Caco-2 (cell line): ENCODE measurements around the gene FASN. TPM values are rescaled to one million over a fixed set of nuclear protein-coding genes. Genes with fewer than 3 reads are reported as not detected.

Source experiments
- BruUV-seq: library from RNA; stranded (reverse); fragments of 400-500 nt; replicated peaks from 2 replicates; lab custom pipeline; 2021; lab: Mats Ljungman, UMichigan
- CTCF ChIA-PET: fragments of 300-600 bp; sonication (Branson Sonifier 250); formaldehyde crosslinking; loops from one replicate; lab custom pipeline; 2022; ENCODE audit warnings: antibody characterized with exemption; lab: Charles Lee
- POLR2A ChIA-PET: fragments of 300-600 bp; sonication (Branson Sonifier 250); formaldehyde crosslinking; loops from one replicate; lab custom pipeline; 2022; ENCODE audit warnings: antibody characterized with exemption; lab: Charles Lee
- DNase-seq, 2 experiments: peaks; one replicate each; pipeline versions ENCODE4 v3.0.0 to v3.0.0-alpha.2; 2020 to 2022
- H3K27me3 ChIP-seq: replicated peaks from 2 replicates; pipeline ENCODE4 v1.6.0; 2011; ENCODE audit warnings: low read length; ENCODE audit not compliant: control insufficient read depth, insufficient read depth
- H3K36me3 ChIP-seq: 2 replicates; pipeline ENCODE4 v1.5.1; 2011; ENCODE audit warnings: low read length; ENCODE audit not compliant: control insufficient read depth, insufficient read depth
- H3K4me1 ChIP-seq: fragments of 250-450 bp; sonication (Bioruptor Pico); 2 replicates; pipeline ENCODE4 v1.5.1; 2020; ENCODE audit warnings: mild to moderate bottlenecking
- H3K4me3 ChIP-seq: 2 replicates; pipeline ENCODE4 v1.5.1; 2011; ENCODE audit warnings: low read depth, mild to moderate bottlenecking, control low read depth, low read length
- H3K9me3 ChIP-seq: fragments of 250-450 bp; sonication (Bioruptor Pico); 2 replicates; pipeline ENCODE4 v1.5.1; 2020; ENCODE audit warnings: mild to moderate bottlenecking, moderate library complexity
- H3K27ac Mint-ChIP-seq: one replicate; pipeline ENCODE4 v1.8.0; 2022; ENCODE audit warnings: mixed read lengths; ENCODE audit not compliant: unreplicated experiment
- H3K27me3 Mint-ChIP-seq: one replicate; pipeline ENCODE4 v1.8.0; 2022; ENCODE audit warnings: mixed read lengths; ENCODE audit not compliant: insufficient read depth, unreplicated experiment
- H3K36me3 Mint-ChIP-seq: one replicate; pipeline ENCODE4 v1.8.0; 2022; ENCODE audit warnings: mild to moderate bottlenecking, mixed read lengths; ENCODE audit not compliant: insufficient read depth, unreplicated experiment
- H3K4me1 Mint-ChIP-seq: one replicate; pipeline ENCODE4 v1.8.0; 2022; ENCODE audit warnings: low read depth, mixed read lengths; ENCODE audit not compliant: unreplicated experiment
- H3K4me3 Mint-ChIP-seq: one replicate; pipeline ENCODE4 v1.8.0; 2022; ENCODE audit warnings: mild to moderate bottlenecking, moderate library complexity, mixed read lengths; ENCODE audit not compliant: unreplicated experiment
- H3K9me3 Mint-ChIP-seq: one replicate; pipeline ENCODE4 v1.8.0; 2022; ENCODE audit warnings: mixed read lengths; ENCODE audit not compliant: unreplicated experiment
- CTCF ChIP-seq, 2 experiments: fragments of 200-600 bp in 1 of 2; IDR thresholded peaks; 1 replicate in 1 of 2; 2 replicates in 1 of 2; pipeline versions ENCODE4 v1.5.1 to v1.8.0; 2011 to 2022; ENCODE audit warnings: antibody characterized with exemption in 1 of 2, control low read depth in 1 of 2, inconsistent platforms in 1 of 2, low read depth in 1 of 2, low read length in 1 of 2, mild to moderate bottlenecking in 1 of 2, moderate library complexity in 1 of 2; ENCODE audit not compliant: insufficient read depth in 1 of 2, severe bottlenecking in 1 of 2, unreplicated experiment in 1 of 2
- intact Hi-C: fragments of 100-400 bp; cut with micrococcal nuclease; formaldehyde crosslinking; loops from one replicate; pipeline ENCODE4 v1.10.0; 2022; ENCODE audit not compliant: unreplicated experiment
- total RNA-seq: library from RNA; stranded (reverse); gene quantifications from 2 replicates; pipeline ENCODE4 v1.2.3, GENCODE V29; 2022

FASN gene
- total RNA-seq, 1 experiment from 2014 or later: 330 TPM

- peak in 1 of 2 experiments; percentile 43 for DNase-seq
- POLR2A ChIA-PET: interaction anchor here (0.5 kb wide), 1 partner anchor 79 kb away, joined by 8 read pairs; the partner anchor contains the start of genes CENPX and LRRC45
- Mint-ChIP-seq H3K27me3 (no peaks in the 10 kb centered on the region), H3K4me3 (peak overlapping the region; percentile 37), H3K36me3 (peaks cover 65% of the 10 kb centered on the region), H3K4me1 (peaks cover 39% of the 10 kb centered on the region), H3K9me3 (no peaks in the 10 kb centered on the region), H3K27ac (peak overlapping the region; percentile 88)
- intact Hi-C loops: no loop called here
- Histone ChIP-seq H3K4me3 (no peak overlapping the region), H3K9me3 (no peaks in the 10 kb centered on the region), H3K4me1 (peaks cover 79% of the 10 kb centered on the region), H3K27me3 (no peaks in the 10 kb centered on the region), H3K36me3 (no peaks in the 10 kb centered on the region)
- no TSS peak for BruUV-seq
- CTCF ChIA-PET: interaction anchor here (1.4 kb wide), 1 partner anchor 71 kb away, joined by 4 read pairs; the partner anchor contains the start of gene RAC3
- no peak for TF ChIP-seq CTCF (IDR thresholded peaks at IDR 0.05; ENCODE audit: insufficient read depth in 1 of 2, low read depth in 1 of 2, low read length in 1 of 2, severe bottlenecking in 1 of 2, unreplicated experiment in 1 of 2)
Observed at GRCh38 chr17:82101767-82102679, 4.0 kb upstream of the FASN start.

GRCh38 chr17:82101301-82101715, 3.3 kb upstream of the FASN start:
- H3K27me3 ChIP-seq: no peaks in the 10 kb centered on the region
- no peaks in the 10 kb centered on the region for H3K9me3 Mint-ChIP-seq
- no peaks in the 10 kb centered on the region for H3K36me3 ChIP-seq
- H3K4me1 Mint-ChIP-seq: peaks cover 31% of the 10 kb centered on the region
- no peak overlapping the region for H3K4me3 ChIP-seq
- H3K9me3 ChIP-seq: no peaks in the 10 kb centered on the region
- peaks cover 78% of the 10 kb centered on the region for H3K4me1 ChIP-seq
- intact Hi-C loops: no loop called here
- DNase-seq: no peak
- ChIA-PET CTCF (interaction anchor here (0.5 to 1.4 kb wide), 2 partner anchors 19 to 70 kb away, joined by 3 to 4 read pairs; partner anchors contain the start of gene RAC3), POLR2A (interaction anchor here (0.5 kb wide), 1 partner anchor 78 kb away, joined by 8 read pairs; the partner anchor contains the start of genes CENPX and LRRC45)
- no peaks in the 10 kb centered on the region for H3K27me3 Mint-ChIP-seq
- peak overlapping the region; percentile 86 for H3K27ac Mint-ChIP-seq
- H3K4me3 Mint-ChIP-seq: peak overlapping the region; percentile 37
- BruUV-seq: no TSS peak
- H3K36me3 Mint-ChIP-seq: peaks cover 65% of the 10 kb centered on the region
- no peak for TF ChIP-seq CTCF (IDR thresholded peaks at IDR 0.05; ENCODE audit: insufficient read depth in 1 of 2, low read depth in 1 of 2, low read length in 1 of 2, severe bottlenecking in 1 of 2, unreplicated experiment in 1 of 2)

- no peak for DNase-seq
- H3K9me3 Mint-ChIP-seq: no peaks in the 10 kb centered on the region
- peak overlapping the region; percentile 86 for H3K27ac Mint-ChIP-seq
- H3K4me3 Mint-ChIP-seq: peak overlapping the region; percentile 19
- CTCF ChIA-PET: interaction anchor here (0.5 kb wide), 1 partner anchor 20 kb away, joined by 3 read pairs; no protein-coding TSS in a partner anchor
- no peak for TF ChIP-seq CTCF (IDR thresholded peaks at IDR 0.05; ENCODE audit: insufficient read depth in 1 of 2, low read depth in 1 of 2, low read length in 1 of 2, severe bottlenecking in 1 of 2, unreplicated experiment in 1 of 2)
- Histone ChIP-seq H3K9me3 (no peaks in the 10 kb centered on the region), H3K36me3 (peaks cover 3% of the 10 kb centered on the region), H3K4me1 (peaks cover 77% of the 10 kb centered on the region), H3K4me3 (no peak overlapping the region), H3K27me3 (no peaks in the 10 kb centered on the region)
- POLR2A ChIA-PET: no interaction called here
- H3K27me3 Mint-ChIP-seq: no peaks in the 10 kb centered on the region
- H3K36me3 Mint-ChIP-seq: peaks cover 66% of the 10 kb centered on the region
- H3K4me1 Mint-ChIP-seq: peaks cover 25% of the 10 kb centered on the region
- intact Hi-C loops: no loop called here
- no TSS peak for BruUV-seq
Observed at GRCh38 chr17:82100502-82101298, 2.7 kb upstream of the FASN start.
